ENCODE measurements around the gene CCDC182.

CCDC182 gene

DNA sequence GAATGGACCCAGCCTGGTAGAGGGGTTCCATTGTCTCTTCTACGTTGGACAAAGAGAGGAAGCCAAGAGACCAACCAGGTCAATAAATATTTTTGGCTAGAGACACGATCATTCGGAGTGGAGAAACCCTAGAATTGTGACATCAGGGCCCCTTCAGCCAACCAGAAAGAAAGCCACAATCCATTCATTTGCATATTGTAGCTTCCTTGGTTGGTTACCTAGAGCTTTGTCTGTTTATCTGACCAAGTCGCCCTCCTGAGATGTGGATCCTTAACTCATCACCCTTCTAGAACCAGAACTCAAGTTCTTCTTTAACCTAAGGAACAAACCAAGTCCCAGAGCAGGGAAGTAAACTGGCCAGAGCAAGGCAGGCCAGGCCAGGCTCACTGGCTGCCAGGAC lies at the start of gene CCDC182:
CCDC182 (minus strand) TSS at position 58 of the 400 bp plus-strand sequence; CDS start at position 31, 27 bp downstream.
- DNase-seq (ENCODE audit: low read depth in 2 of 2), result no peak

DNA sequence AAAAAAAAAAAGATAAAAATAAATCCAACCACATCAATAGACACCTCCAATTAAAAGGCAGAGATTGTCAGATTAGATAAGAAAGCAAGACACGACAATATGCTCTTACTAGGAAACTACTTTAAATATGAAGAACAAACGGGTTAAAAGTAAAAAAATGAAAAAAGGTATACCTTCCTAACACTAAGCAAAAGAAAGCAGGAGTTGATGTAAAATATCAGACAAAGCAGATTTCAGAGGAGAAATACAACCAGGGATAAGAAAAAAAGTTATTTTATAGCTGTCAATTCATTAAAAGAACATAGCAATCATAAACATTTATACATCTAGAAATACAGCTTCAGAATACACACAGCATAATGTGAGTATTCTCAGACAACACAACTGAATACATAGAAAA lies 49.7 kb upstream of the CCDC182 start:
- DNase-seq (ENCODE audit: low read depth in 2 of 2), result no peak

DNA sequence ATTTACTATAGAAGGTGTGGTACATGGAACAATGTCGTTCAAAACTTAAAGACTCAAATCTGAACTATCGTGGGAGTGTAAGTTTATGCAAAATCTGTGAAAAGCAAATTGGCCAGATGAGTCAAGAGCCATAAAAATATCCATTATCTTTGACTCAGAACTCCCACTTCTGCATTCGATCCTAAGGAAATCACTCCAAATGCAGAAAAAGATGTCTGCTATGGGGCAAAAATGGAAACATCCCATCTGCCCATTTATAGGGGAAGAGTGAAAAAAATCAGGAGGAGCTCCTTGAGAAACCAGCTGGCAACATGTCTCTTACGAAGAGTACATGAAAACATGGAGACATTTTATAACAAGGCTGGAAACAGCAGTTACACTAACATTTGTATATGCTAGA lies 43.6 kb upstream of the CCDC182 start:
- DNase-seq (ENCODE audit: low read depth in 2 of 2), result no peak

DNA sequence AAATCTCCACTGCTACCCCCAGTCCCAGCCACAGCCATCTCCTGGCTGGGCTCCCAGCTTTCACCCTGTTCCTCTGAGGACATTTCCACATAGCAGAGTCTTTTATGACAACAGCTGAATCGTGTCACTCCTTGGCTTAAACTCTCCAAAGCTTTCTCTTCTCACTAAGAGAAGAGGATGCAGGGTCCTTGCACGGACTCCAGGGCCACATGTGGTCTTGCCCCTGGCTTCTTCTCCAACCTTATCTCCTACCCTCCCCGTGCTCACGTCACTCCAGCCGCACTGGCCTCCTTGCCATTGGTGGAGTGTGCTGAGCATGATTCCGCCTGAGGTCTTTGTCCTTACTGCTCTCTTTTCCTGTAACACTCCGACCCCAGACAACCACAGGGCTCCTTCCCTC lies 39.9 kb upstream of the CCDC182 start:
- DNase-seq (ENCODE audit: low read depth in 2 of 2), result no peak

DNA sequence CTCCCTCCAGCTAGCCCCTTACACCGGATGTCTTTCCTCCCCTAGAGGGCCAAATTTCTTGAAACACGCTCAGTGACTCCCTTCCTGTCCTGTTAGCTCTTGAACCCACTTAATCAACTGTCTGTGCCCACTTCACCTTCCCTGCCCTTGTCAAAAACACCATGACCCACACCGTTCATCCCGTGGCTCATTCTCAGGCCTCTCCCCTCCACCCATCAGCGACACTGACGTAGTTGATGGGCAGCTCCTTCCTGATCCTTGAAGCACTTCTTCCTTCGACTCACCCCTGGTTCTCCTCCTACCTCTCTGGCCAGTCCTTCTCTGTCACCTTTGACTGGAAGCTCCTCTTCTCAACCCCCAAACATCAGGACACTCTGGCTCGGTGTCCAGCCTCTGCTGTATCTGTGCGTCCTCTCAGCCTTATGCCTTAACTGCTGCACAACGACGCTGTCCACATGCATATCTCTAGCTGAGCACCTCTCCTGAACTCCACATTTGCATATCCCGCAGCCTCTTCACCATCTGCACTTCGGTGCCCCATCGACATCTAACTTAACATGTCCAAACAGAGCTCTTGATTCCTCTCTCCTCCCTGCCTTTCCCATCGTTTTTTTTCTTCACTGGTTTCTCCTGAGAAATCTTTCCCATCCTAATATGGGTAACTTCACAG lies 39.3 kb upstream of the CCDC182 start:
- no peak for DNase-seq (ENCODE audit: low read depth in 2 of 2)

DNA sequence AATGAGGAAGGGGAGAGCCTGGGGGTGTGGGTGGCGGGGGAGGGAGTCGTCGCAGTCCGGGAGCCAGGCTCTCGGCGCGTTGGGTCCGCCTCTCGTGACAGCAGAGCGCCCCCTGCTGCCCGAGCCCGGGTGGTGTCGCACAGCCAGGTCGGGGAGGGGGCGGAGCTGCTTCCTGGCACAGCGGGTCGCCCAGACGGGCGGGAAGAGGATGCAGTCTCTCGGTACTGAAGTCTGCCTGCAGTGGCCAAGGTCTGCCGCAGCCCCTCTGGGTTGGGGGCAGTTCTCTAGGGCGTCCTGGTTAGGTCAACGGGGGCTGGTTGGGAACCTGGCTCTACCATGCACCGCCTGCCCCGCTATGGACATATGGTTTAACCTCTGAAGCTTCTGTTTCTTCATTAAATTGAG lies 38.2 kb upstream of the CCDC182 start:
- peak; percentile 62 to 76 for DNase-seq (ENCODE audit: low read depth in 2 of 2)

DNA sequence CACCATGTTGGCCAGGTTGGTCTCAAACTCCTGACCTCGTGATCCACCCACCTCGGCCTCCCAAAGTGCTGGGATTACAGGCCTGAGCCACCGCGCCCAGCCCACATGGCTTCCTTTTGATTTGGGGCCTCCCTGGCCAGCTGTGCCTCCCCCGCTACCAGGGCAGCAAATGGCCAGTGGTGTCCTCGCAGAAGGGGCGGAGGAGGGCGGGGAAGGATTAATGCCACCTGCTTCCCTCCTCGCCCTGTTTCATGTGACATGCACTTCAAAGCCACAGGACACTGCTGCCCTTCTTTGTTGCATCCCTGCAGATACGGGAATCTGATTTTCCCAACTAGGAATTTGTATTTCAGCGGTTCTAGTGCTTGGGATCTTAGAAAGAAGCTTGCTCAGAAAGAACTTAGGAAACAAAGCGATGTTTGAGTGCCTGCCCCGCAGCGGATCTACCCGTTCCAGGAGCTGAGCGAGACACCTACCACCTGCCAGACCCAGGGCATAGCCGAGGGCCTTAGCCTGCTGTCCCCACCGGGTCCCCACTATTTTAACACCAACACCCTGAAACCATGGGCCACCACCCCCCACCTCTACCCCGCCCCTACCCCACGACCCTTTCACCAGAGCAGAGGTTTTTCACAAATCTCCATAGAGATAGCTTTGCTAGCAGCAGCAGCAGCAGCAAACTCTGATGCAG lies 37.7 kb upstream of the CCDC182 start:
- no peak for DNase-seq (ENCODE audit: low read depth in 2 of 2)

DNA sequence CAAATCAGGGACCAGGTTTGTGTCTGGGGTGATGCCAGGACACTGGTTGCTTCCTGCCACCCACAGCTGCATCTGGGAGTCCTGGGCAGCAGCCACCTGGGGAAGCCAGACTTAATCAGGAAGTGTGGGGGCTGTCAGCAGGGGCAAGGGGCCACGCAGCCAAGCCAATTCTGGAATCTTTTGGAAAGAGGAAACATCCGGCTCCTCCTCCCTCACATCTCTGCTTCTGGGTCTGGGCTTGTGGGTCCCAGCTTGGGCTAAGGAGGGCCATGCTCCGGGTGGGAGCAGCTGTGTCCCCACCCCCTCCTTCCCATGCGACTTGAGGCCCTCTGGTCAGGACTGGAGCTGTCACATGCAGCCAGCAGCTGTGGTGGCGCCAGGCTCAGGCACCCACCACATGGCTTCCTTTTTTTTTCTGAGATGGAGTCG lies 37.0 kb upstream of the CCDC182 start:
- no peak for DNase-seq (ENCODE audit: low read depth in 2 of 2)

DNA sequence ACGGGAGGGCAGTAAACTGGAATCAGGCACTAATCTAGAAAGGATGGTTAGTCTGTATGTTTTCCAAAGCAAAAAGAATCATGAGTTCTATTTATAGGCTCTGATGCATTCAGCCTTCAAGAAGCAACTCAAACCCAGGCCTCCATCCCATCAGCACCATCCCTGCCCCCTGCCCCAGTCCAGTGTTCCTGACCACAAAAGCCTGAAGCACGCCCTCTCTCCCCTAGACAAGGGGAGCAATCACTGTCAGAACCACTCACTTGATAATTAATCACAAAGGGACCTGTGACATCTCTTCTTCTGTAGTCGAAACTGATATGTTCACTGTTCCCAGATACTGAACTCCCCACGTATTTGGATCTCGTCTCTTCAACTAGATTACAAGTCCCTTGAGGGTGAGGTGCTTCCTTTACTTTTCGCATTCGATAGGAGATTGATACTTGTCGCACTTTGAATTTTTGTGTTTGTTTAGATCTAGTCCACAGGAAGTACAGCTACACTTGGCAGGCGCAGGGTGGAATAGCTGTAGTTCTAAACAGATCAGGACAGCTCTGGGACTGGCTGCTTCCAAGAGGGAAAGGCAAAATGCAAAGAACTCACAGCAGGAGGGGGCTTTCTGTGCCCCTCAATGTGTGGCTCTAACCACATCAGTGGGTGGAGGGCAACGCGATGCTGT lies 36.4 kb upstream of the CCDC182 start:
- DNase-seq (ENCODE audit: low read depth in 2 of 2), result no peak

DNA sequence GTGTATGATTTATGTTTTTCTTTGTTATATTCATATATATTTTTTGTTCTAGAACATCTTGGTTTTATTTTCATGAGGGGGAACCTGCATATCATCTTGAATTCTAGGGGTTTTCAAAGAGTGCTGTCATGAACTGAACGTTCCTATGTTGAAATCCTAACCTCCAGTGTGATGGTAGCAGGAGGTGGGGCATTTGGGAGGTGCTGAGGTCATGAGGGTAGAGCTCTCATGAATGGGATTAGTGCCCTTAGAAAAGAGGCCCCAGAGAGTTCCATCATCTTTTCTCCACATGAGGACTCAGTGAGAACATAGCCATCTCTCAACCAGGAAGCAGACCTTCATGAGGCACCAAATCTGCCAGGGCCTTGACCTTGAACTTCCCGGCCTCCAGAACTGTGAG lies 34.6 kb upstream of the CCDC182 start:
- DNase-seq (ENCODE audit: low read depth in 2 of 2), result no peak

DNA sequence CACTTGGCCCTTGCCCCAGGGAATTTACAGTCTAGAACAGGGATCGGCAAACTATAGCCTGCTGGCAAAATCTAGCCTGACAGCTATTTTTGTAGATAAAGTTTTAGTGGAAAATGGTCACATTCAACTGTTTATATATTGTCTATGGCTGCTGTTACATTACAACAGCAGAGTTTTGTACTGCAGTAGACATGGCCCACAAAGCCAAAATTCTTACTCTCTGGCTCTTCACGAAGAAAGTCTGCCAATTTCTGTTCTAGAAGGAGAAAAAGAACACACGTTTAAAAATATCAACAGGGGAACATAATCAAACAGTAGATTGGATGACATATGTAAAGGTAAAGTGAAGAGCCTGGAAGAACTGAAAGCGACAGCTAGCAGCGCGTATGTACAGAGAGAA lies 33.2 kb upstream of the CCDC182 start:
- DNase-seq (ENCODE audit: low read depth in 2 of 2), result no peak

DNA sequence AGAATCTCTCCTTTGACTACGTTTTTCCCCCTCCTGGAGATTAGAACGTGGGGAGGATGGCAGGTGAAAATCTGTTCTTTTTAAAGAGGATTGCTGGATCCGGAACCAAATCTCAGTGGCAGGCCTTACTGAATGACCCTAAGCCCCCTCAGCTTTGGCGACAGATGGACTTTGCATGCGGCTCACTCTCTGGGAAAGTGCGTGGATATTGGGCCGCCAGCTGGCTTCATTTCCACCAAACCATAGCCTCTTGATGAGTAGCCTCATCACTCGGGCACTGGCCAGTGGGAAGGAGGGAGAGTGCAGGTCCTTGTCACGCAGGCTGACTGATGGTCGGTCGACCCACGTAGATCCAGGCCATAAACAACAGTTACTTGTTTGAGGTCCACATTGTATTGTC lies 31.3 kb upstream of the CCDC182 start:
- DNase-seq (ENCODE audit: low read depth in 2 of 2), result no peak

DNA sequence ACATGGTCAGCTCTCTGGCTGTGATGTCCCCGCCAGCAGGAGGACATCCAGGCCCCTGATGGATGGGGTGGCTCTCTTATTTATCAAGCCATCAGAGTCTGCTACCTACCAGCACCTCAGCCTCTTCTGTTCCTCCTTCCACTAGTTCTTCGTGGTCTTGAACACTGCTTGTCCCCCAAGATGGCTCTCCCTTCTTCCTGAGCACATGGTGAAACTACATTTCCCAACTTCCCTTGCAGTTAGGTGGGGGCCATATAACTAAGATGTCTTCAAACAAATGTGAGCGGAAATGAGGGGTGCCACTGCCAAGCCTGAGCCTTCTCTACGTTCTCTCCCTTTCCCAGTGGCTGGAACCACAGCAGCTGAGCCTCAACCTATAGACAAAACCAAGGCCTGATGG lies 29.8 kb upstream of the CCDC182 start:
- no peak for DNase-seq (ENCODE audit: low read depth in 2 of 2)

DNA sequence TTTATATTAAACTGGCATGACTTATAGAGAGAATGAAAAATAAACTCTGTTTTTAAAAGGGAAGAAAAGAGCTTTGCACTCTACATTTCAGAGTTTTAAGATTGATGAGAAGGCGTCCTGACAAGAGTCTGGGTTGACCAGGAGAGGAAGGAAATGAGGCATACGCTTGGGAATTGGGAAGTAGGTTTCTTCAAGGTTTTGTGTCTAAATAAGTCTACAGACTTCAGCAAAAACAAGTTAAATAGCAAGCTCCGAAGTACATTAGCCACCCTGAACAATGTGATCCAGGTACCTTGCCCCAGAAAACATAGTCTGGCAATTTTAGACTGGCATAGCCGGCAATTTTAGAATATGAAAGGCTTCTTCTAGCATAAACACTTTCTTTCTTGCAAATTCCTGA lies 28.5 kb upstream of the CCDC182 start:
- no peak for DNase-seq (ENCODE audit: low read depth in 2 of 2)

DNA sequence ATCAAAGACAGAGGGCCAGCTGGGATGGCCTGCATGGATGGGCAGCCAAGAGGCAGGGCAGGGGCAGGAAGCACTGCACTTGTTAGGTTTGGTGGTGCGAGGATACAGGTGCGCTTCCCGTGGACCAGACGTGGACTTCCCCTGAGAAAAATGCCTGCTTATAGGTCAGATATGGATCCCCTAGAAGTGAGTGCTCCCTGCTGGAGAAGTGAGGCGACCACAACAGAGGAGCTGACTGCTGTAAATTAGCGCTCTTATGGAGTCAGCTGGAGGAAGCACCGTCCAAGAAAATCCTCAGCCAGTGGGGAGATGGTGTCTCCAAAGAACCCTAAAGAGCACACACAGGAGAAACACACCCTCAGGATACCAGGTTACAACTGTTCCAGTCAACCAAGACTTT lies 27.7 kb upstream of the CCDC182 start:
- no peak for DNase-seq (ENCODE audit: low read depth in 2 of 2)

DNA sequence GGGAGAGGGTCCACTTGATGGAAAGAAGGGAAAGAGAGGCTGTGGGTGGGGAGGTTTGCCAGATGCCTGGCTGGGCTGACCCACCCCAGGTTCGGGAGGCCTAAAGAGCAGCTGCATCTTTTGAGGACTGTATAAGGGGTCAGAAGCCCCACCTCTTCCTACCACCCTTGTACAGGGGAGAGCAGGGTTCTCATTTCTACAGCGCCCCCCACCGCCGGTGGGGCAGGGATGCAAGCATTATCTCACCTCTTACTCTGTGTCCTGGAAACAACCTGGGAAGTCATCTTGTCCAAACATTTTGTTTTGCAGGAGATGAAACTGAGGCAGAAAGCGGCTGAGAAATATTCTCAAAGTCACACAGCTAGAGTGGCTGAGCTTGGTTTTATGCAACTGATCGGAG lies 22.5 kb upstream of the CCDC182 start:
- DNase-seq (ENCODE audit: low read depth in 2 of 2), result no peak

DNA sequence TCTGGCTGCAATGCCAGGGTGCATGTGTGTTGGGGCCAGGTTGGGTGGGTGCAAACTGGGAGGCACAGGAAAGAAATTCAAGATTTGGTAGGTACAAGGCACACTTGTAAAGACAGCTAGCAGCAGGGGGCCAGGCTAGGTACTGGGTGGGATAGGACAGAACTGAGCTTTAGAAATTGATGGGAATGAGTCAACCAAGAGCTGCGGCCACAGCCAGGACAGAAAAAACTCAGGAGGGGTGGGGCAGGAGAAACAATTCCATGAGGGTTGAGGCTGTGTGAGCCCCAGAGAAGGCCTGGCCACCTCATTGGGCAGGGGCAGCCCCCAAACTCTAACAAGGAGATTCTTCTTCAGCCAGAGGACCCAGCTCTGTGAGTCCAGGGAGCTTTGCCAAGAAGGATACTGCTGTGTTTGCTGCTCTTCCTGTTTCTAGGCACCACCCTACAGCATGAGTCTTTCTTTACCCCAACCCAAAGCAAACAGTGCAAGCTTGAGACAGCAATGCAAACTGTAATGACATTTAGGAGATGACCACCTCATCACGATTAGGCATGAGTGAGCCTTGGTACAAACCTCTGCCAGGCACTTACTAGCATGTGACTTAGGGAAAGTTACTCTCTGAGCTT lies 21.3 kb upstream of the CCDC182 start:
- no peak for DNase-seq (ENCODE audit: low read depth in 2 of 2)

DNA sequence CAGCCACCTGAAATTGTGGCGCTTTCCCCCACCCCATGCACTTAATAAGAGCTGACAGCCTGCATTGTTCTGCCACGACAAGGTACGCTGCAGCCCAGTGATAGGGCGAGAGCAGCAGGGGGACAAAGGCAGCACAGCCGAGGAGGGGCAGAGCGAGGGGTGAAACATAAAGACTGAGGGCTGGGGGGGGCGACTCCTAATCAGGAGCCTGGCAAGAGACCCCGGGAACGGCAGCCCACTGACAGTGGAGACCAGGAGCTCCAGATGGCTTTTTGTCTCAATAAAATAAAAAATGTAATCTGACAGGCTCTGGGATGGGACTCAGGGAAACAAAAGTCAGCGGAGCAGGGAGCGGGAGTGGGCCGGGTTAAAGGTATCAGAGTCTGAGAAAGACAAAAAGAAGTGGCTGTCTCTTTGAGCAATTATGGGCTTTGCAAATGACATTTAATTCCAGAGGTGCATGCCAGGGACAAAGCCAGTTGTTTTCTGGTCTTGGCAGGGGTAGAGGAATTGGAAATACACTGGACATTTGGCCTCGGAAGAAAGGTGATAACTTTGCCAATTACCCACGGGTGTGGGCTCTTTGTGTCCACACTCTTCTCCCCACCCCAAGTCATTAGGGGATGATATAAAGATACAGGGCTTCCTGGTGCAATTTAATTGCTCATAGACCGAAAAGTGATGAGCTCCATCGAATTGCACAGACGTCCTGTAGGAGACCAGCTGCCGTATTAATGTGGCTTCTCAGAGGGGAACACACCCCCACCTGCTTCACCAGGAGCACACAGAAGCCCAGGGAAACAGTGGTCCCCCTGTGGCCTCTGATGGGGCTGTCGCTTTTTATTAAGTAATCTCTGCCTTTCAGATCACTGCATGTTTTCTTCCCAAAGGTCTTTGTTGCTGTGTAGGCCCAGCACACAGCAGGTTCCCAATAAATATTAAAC lies 17.6 kb upstream of the CCDC182 start:
- DNase-seq (ENCODE audit: low read depth in 2 of 2), result no peak

DNA sequence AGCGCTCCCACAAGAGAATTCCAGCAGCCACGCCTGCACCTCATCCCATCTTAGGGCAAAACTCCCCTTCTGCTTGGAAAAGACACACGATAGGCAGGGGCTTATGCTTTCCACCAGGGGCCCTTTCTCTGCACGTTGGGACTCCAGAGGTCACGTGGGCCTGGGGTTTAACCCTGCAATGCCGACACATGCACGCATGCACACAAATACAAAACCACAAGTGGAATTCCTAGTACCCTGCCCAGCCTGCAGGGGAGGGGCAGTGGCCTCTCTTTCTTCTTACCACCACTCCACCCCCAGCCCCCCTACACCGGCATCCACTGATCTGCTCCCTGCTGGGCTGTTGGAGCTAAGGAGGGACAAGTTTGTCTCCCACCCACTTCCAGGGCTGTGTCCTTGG lies 16.8 kb upstream of the CCDC182 start:
- no peak for DNase-seq (ENCODE audit: low read depth in 2 of 2)

DNA sequence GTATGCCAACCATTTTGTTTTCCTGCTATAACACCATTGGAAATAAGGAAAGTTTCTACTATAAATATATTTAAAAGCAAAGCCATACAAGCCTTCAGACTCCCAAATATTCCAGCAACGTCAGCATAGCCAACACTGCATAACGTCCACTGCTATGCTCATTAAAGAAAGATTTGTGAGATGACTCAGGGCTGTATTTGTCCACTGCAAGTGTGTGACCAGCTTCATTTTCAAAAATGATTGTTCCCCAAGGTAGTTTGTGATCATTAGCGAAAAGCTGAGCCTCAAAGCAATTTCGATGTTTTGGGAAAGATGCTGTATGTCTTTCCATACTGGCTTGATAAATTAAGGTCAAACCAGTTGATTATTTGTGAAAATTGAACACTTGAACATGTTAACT lies 14.9 kb upstream of the CCDC182 start:
- DNase-seq (ENCODE audit: low read depth in 2 of 2), result no peak

DNA sequence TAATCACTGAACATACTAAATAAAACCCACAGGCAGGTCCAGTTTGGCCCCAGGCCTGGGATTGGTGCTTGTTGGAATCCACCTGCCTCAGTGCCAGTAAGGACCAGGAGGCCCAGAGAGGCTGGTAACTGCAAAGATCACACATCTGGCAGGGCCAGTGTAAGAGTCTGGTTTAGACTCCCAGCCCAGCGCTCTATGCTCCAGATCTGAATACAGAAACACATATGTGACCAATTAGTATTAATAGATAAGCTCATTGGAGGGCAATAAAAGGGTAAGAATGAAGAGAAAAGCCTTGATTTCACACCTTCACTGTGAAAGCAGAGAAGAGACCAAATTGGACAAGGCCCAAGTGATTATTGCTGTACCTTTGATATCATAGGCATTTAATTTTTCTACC lies 13.6 kb upstream of the CCDC182 start:
- DNase-seq (ENCODE audit: low read depth in 2 of 2), result no peak

DNA sequence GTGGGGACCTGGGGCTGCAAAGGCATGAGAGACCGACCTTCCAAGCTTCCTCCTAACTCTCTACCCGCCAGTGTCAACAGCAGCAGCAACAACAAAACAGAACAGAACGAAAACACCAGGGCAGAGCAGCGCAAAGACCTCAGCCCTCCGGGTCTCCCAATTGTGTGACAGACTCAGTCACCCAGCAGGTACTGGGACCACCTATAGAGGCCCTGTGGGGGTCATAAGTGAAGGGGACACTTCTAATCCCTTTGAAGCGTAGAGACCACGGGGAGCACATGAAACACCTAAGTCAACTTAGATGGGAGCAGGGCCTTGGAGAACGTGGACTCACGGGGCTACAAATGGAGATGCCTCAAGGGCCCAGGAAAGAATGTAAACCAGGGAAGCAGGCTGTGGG lies 12.6 kb upstream of the CCDC182 start:
- DNase-seq (ENCODE audit: low read depth in 2 of 2), result no peak

Data from activated CD4-positive, alpha-beta T cell treated with anti-CD3 and anti-CD28 coated beads for 24 hours (primary cell).